B cell (primary cell): ENCODE data around the gene RMDN3.
A peak's percentile ranks its signal among the peaks of the same experiment; 100 is the strongest.

Experiments
- CTCF ChIP-seq: fragments of 200-600 bp; IDR thresholded peaks from one replicate; pipeline ENCODE4 v1.8.0; 2022; ENCODE audit warnings: antibody characterized with exemption, mild to moderate bottlenecking
- EZH2 ChIP-seq: IDR thresholded peaks from 2 replicates; pipeline ENCODE4 v1.6.1; 2012; ENCODE audit warnings: borderline replicate concordance, low read depth, mild to moderate bottlenecking, moderate library complexity, low read length; ENCODE audit not compliant: insufficient read depth, poor library complexity, severe bottlenecking

- TF ChIP-seq CTCF (peak; percentile 23), EZH2 (no peak)
Measured at GRCh38 chr15:40702077-40702476, 53.0 kb downstream of the RMDN3 start.
